ENCODE results near the gene AARS2.

- TF ChIP-seq CTCF (IDR thresholded peaks at IDR 0.05) (no peak), POLR2A (IDR thresholded peaks at IDR 0.05) (no peak)
Measured at GRCh38 chr6:44359973-44360372, 46.8 kb upstream of the AARS2 start.
